ENCODE results near the gene MORN1.

DNA sequence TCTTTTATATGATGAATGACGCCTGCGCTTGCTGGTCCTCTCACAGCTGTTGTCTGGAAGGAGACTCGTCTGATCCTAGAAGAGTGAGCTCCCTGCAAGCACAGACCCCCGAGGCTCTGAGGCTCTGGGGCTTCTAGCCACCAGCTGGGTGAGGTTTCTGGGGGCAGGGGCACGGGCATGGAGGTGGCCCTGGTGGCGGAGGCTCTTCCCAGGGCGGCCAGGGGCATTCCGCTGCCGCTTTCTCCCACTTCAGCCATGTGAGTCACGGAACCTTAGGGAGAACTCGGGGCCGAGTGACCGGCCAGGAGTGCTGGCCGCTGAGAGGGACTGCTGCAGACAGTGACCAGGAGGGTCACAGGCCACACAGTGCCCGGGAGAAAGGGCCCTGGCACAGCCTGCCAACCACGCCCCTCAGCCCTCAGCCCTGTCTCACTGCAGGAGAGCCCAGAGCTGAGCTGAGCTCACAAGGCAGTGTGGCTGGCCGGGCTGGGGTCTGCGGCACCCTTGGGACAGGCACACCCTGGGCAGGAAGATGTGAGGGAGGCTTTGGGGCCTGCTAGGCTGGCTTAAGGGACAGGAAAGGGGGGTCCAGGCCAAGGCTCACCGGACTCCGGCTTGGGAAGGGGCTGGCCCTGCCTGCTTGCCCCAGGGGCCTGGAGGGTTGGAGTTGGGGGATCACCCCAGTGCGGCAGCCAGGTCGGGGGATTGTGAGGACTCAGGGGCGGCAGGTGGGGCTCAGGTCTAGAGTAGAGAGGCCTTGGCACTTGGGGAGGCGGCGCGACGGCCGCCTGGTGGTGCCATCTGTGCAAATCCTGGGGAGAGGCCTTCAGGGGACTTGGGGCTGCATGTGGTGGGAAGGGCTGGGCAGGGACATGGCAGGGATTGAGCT, 35.7 kb downstream of the MORN1 start:
- TF ChIP-seq, protein P1, sequence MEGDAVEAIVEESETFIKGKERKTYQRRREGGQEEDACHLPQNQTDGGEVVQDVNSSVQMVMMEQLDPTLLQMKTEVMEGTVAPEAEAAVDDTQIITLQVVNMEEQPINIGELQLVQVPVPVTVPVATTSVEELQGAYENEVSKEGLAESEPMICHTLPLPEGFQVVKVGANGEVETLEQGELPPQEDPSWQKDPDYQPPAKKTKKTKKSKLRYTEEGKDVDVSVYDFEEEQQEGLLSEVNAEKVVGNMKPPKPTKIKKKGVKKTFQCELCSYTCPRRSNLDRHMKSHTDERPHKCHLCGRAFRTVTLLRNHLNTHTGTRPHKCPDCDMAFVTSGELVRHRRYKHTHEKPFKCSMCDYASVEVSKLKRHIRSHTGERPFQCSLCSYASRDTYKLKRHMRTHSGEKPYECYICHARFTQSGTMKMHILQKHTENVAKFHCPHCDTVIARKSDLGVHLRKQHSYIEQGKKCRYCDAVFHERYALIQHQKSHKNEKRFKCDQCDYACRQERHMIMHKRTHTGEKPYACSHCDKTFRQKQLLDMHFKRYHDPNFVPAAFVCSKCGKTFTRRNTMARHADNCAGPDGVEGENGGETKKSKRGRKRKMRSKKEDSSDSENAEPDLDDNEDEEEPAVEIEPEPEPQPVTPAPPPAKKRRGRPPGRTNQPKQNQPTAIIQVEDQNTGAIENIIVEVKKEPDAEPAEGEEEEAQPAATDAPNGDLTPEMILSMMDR (IDR thresholded peaks at IDR 0.05; ENCODE audit: low read length): no peak
- TF ChIP-seq EZH2 (IDR thresholded peaks at IDR 0.05; ENCODE audit: borderline replicate concordance, low read length): no peak

Data from OCI-LY1 (cell line).